Measurements from ENCODE around the gene GABARAPL2. TPM values are rescaled to one million over a fixed set of nuclear protein-coding genes. Genes with fewer than 3 reads are reported as not detected.
"Not testable (repeated sequence)": the region's sequence is repeated elsewhere in the genome, so short reads cannot be mapped to it uniquely, and the experiment has no call there.

GABARAPL2 gene
- total RNA-seq, 1 experiment from 2014 or later, result 52.7 TPM

DNA sequence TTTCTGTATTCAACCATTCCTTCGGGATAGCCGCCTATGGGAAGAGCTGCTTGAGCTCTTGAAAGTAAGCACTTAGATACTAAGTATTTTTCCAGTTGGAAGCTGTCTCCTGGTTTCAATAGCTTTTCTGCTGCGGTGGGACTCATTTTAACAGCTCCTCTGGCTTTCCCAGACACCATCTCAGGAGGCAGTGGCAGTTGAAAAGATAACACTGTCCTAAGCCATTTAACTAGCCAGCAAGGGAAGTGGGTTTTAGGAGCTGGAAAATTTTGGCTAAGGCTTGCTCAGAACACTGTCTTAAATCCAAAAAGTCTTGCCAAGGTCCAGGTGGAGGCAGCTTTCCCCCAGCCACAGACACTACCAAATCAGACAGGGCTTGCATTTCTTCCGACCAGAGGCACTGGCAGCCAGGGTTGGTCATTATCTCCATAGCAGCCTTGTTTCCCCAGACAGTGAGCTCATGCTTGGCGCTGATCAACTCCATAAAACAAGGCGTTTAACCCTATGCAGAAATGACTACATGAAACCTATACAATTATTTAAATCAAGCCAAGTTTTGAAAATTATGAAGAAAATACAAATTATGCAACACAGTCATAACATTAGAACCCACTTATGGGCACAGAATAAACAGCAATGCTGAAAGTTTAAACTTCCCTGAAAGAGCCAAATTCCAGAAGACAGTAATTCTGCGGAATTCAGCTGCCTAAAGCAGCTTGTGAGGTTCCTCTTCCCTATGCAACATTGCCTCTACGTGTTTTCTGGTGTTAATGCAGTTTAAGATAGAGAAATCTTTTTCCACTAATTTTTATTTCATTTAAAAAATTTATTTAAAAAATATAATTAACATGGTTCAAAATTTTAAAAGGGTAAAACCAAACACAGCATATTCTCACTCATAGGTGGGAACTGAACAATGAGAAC, 25.0 kb downstream of the GABARAPL2 start:
- Histone ChIP-seq H3K27ac (no peak overlapping the region), H3K9me3 (replicated peaks) (no peaks in the 10 kb centered on the region), H3K36me3 (peaks cover 8% of the 10 kb centered on the region), H3K4me3 (no peak overlapping the region), H3K27me3 (replicated peaks) (no peaks in the 10 kb centered on the region), H3K4me1 (replicated peaks) (peaks cover 12% of the 10 kb centered on the region; the same call in 1 of the 2 replicates)
- no peak for DNase-seq (ENCODE audit: low read depth in 1 of 2, low spot score in 2 of 2)

DNA sequence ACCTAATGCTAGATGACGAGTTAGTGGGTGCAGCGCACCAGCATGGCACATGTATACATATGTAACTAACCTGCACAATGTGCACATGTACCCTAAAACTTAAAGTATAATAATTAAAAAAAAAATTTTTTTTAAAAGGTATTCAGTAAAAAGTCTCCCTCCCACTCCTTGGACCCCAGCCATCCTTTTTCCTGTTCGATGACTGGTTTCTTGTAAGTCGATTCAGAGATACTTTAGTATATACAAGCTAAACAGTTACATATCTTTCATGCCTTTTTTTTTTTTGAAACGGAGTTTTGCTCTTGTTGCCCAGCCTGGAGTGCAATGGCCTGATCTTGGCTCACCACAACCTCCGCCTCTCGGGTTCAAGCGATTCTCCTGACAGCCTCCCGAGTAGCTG, 25.7 kb downstream of the GABARAPL2 start:
- not testable (repeated sequence) for H3K27me3 ChIP-seq (replicated peaks); H3K27ac ChIP-seq; DNase-seq (ENCODE audit: low read depth in 1 of 2, low spot score in 2 of 2); H3K9me3 ChIP-seq (replicated peaks); H3K4me3 ChIP-seq
- Histone ChIP-seq H3K36me3 (peaks cover 11% of the 10 kb centered on the region), H3K4me1 (replicated peaks) (peaks cover 12% of the 10 kb centered on the region; the same call in 1 of the 2 replicates)

DNA sequence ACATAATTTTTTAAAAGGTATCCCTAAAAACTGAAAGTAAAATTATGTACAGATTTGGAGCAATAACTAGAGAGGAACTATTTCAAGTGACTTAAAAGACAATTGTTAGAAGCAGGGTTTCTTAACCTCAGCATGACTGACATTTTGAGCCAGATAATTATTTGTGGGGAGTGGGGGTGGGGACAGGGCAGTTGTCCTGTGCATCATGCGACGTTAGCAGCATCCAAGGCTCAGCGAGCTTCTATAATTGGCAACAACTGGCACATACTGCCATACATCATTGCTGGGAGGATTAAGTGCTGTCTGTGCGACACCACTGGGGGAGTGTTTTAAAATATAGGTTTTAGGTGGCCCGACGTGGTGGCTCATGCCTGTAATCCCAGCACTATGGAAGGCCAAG, 27.1 kb downstream of the GABARAPL2 start:
- no peaks in the 10 kb centered on the region for H3K27me3 ChIP-seq (replicated peaks)
- H3K27ac ChIP-seq, result no peak overlapping the region
- H3K9me3 ChIP-seq (replicated peaks), result no peaks in the 10 kb centered on the region
- peaks cover 12% of the 10 kb centered on the region; the same call in 1 of the 2 replicates for H3K4me1 ChIP-seq (replicated peaks)
- peaks cover 23% of the 10 kb centered on the region for H3K36me3 ChIP-seq
- no peak for DNase-seq (ENCODE audit: low read depth in 1 of 2, low spot score in 2 of 2)
- H3K4me3 ChIP-seq, result no peak overlapping the region

DNA sequence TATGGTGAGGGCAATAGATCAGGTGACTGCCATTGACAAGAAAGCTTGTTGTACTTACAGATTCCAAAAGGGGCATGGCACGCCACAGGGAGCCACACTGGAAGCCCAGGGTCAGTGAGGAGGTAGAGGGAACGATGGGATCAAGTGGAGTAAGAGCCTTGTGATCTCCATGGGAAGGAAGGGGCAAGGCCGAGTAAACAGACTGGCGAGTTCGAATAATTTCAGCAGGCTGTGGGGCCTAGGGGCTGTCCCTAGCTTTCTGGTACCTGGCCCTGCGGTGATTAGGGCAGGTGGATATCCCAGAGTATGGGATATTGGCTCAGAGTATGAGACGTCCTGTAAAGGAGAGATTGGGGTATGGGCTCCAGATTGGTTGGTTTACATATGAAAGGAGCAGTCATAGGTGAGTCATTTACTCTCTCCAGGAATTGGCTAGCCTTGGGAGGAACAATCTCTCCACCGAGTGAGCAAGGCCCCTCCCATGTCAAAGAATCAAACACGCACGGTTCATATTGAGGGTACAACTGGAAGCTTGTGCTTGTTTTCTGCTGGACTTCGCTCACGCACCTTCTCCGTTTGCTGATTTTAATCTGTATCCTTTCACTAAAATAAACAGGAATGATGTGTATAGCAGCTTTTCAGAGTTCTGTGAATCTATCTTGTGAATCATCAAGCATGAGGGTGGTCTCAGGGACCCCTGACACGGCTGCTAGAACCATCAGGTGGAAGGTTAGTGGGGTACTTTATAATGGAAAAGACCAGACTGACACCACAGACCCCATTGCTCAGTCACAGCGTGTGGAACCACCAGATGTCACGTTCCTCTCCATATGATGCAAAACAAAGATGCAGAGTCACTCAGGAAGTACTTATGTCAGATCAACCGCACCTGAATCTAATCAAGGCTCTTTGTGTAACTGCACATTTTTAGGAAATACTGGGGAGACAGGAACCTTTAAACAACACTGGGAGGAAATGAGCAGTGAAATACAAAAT, 27.9 kb downstream of the GABARAPL2 start:
- peak in 1 of 2 experiments; percentile 4 for DNase-seq (ENCODE audit: low read depth in 1 of 2, low spot score in 2 of 2)
- H3K4me3 ChIP-seq, result no peak overlapping the region
- H3K27ac ChIP-seq, result peak overlapping the region; percentile 48

DNA sequence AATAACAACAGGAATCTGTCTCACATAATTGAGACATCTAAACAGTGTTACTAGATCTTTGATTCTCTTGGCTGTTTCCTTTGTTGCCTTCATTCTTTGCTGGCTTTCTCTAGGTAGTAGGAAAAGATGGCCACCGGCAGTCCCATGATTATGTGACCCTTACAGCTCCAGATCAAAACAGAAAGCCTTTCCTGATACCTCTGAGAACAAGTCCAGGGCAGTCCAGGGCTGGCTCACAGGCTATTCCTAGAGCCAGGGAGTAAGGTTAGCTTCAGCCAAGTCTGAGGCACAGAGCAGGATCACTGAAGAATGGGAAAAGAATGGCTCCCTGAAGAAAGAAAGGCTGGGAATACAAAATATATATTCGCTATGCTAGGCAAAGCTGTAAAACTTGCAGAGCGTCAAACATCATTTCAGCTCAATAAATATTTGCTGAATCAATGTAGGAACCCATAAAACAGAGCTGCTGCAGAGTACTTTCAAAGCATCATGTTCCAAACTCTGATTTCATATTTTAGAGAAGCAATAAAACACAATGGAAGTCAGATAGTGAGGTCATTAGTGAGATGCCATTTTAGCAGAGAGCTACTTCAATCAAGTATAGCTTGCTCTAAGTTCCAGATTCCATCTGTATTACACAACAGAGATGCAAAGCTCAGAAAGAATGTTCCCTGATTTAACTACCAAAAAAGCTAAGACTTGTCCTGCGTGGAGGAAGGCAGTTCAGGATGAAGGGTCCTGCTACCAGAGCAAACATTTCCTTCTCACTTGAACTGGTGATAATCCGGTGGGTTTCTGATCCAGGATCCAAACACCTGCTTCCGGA, 33.5 kb downstream of the GABARAPL2 start:
- peaks cover 68% of the 10 kb centered on the region for H3K36me3 ChIP-seq
- no peak for DNase-seq (ENCODE audit: low read depth in 1 of 2, low spot score in 2 of 2)
- H3K27me3 ChIP-seq (replicated peaks), result no peaks in the 10 kb centered on the region
- H3K9me3 ChIP-seq (replicated peaks), result no peaks in the 10 kb centered on the region
- H3K4me3 ChIP-seq, result no peak overlapping the region
- peaks cover 3% of the 10 kb centered on the region; the same call in 1 of the 2 replicates for H3K4me1 ChIP-seq (replicated peaks)
- no peak overlapping the region for H3K27ac ChIP-seq

More for the DNA sequence above, 27.9 kb downstream of the GABARAPL2 start:
- Histone ChIP-seq H3K4me1 (replicated peaks) (peaks cover 12% of the 10 kb centered on the region; the same call in 1 of the 2 replicates), H3K36me3 (peaks cover 24% of the 10 kb centered on the region), H3K9me3 (replicated peaks) (no peaks in the 10 kb centered on the region), H3K27me3 (replicated peaks) (no peaks in the 10 kb centered on the region)

DNA sequence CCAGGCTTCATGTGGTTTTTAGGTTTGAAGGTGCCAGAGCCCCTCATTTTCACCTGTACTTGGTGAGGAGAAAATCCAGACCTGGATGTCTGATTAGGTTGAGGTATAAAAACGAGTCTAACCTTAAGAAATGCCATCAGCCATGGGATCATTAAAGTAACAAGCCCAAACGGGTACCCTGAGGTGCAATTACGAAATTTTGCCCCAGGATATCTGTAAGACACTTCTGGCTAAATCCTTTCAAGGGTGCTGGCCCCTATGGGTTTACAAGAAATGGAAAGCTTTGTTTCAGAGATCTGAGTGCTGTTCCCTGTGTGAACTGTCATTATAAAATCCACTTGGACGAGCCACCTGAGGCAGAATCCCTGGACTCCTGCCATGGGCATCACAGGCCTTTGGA, 37.1 kb downstream of the GABARAPL2 start:
- Histone ChIP-seq H3K4me1 (replicated peaks) (no peaks in the 10 kb centered on the region), H3K4me3 (no peak overlapping the region), H3K27ac (no peak overlapping the region), H3K27me3 (replicated peaks) (no peaks in the 10 kb centered on the region), H3K36me3 (peaks cover 82% of the 10 kb centered on the region), H3K9me3 (replicated peaks) (no peaks in the 10 kb centered on the region)
- DNase-seq (ENCODE audit: low read depth in 1 of 2, low spot score in 2 of 2), result no peak

DNA sequence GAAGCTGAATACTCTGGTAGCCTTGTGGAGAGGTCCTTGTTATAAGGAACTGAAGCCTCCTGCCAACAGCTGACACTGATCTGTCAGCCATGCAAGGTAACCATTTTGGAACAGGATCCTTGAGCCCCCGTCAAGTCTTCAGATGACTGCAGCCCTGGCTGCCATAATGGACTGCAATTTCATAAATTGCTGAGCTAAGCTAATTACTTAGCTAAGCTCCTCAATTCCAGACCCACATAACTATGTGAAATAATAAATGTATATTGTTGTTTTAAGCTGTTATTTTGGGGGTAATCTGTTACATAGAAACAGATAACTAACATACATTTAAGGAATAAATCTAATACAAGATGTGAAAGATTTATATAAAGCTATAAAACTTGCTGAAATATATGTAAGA, 40.3 kb downstream of the GABARAPL2 start:
- H3K4me1 ChIP-seq (replicated peaks), result no peaks in the 10 kb centered on the region
- no peaks in the 10 kb centered on the region for H3K9me3 ChIP-seq (replicated peaks)
- H3K4me3 ChIP-seq, result no peak overlapping the region
- H3K36me3 ChIP-seq, result peaks cover 86% of the 10 kb centered on the region
- H3K27ac ChIP-seq, result no peak overlapping the region
- H3K27me3 ChIP-seq (replicated peaks), result no peaks in the 10 kb centered on the region
- no peak for DNase-seq (ENCODE audit: low read depth in 1 of 2, low spot score in 2 of 2)

DNA sequence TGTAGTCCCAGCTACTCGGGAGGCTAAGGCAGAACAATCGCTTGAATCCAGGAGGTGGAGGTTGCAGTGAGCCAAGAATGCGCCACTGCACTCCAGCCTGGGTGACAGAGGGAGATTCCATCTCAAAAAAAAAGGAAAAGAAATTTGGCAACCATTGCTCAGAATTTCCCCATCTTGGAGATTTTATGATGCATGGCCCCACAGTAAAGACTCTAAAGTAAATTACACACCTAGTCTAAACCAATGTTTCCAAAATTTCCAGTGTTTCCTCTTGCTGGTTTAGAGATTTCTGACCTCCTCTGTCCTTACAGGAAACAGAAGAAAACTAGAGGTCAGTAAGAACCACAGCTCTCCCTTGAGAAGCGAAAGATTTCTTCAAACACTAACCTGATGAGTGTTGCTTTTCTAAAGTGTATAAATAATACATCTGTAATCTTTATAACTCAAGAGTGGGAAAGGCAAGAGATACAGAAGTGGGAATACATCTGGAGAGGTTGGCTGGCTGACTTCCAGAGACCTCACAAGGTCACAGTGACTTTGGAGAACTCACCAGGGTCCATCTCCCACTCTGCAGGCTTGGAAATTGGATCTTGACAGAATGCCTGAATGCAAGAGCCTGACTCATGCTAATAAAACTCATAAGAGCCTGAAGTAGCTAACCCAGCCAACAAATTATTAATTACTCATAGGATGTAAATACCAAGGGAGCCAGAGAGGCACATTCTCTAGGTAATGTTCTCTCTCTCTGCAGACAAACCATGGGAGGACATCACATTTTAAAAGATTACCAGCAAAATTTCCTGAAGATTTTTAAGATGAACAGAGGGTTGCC, 48.1 kb downstream of the GABARAPL2 start:
- no peak overlapping the region for H3K4me3 ChIP-seq
- H3K9me3 ChIP-seq (replicated peaks), result no peaks in the 10 kb centered on the region
- H3K27ac ChIP-seq, result no peak overlapping the region
- H3K27me3 ChIP-seq (replicated peaks), result no peaks in the 10 kb centered on the region
- DNase-seq (ENCODE audit: low read depth in 1 of 2, low spot score in 2 of 2), result no peak
- no peaks in the 10 kb centered on the region for H3K4me1 ChIP-seq (replicated peaks)
- peaks cover 74% of the 10 kb centered on the region for H3K36me3 ChIP-seq

DNA sequence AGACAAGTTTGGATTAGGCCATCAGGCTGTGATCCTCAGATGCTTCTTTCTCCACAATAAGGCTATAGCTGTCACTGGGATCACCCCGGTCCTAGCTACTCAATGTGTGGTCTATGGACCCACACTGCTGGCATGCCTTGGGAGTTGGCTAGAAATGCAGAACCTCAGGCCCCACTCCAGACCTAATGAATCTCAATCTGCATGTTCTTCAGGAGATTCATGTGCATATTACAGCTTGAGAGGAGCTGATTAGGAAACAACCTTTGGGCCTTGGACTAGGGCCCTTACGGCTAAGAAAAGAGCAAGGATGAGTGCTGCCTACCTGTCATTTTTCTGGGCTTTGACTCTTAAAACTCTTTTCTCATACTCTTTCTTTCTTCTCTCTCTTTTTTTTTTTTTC, 49.4 kb downstream of the GABARAPL2 start:
- no peak overlapping the region for H3K27ac ChIP-seq
- no peaks in the 10 kb centered on the region for H3K9me3 ChIP-seq (replicated peaks)
- H3K4me1 ChIP-seq (replicated peaks), result no peaks in the 10 kb centered on the region
- H3K27me3 ChIP-seq (replicated peaks), result no peaks in the 10 kb centered on the region
- H3K36me3 ChIP-seq, result peaks cover 71% of the 10 kb centered on the region
- DNase-seq (ENCODE audit: low read depth in 1 of 2, low spot score in 2 of 2), result no peak
- H3K4me3 ChIP-seq, result no peak overlapping the region

DNA sequence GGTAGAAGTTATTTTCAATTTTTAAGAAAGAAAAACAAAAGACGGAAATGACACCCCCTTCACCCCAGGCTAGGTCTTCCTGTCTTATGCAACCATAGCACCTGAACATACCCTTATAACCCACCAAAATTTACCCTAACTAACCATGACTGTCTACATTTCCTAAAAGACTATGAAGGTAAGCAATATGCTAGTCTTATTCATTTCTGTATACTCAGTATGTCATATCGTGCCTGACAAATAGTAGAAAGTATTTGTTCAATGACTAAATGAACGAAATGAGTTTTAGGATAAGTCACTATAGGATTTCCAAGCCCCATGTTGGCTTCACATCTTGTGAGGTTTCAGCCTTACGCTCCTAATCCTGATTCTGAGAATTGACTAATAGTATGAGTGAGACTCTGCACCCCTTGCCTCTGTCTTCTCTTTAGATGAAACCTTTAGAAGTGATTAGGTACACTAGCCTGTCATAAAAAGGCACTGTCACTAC, 50.4 kb downstream of the GABARAPL2 start:
- H3K9me3 ChIP-seq (replicated peaks), result no peaks in the 10 kb centered on the region
- peaks cover 4% of the 10 kb centered on the region for H3K4me1 ChIP-seq (replicated peaks)
- no peak overlapping the region for H3K4me3 ChIP-seq
- peaks cover 63% of the 10 kb centered on the region for H3K36me3 ChIP-seq
- no peaks in the 10 kb centered on the region for H3K27me3 ChIP-seq (replicated peaks)
- no peak for DNase-seq (ENCODE audit: low read depth in 1 of 2, low spot score in 2 of 2)
- no peak overlapping the region for H3K27ac ChIP-seq

DNA sequence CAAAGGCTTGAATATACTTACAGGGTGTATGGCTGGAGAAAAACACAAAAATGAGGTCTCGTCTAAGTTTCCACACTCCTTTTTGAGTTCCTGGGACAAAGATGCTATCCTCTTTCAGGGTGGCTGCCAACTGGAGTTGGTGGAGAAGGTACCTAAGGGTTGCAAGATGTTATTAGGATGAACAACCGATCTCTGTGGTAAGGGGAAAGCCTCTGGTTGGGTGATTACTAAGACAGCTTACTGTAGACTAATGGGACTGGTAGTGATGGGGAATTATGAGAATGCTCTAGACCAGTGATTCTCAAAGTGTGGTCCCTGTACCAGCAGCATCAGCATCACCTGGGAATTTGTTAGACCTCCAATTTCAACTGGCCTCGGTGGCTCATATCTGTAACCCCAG, 50.9 kb downstream of the GABARAPL2 start:
- Histone ChIP-seq H3K4me1 (replicated peaks) (peaks cover 9% of the 10 kb centered on the region), H3K9me3 (replicated peaks) (no peaks in the 10 kb centered on the region), H3K27ac (no peak overlapping the region), H3K27me3 (replicated peaks) (no peaks in the 10 kb centered on the region), H3K36me3 (peaks cover 58% of the 10 kb centered on the region), H3K4me3 (no peak overlapping the region)
- no peak for DNase-seq (ENCODE audit: low read depth in 1 of 2, low spot score in 2 of 2)

DNA sequence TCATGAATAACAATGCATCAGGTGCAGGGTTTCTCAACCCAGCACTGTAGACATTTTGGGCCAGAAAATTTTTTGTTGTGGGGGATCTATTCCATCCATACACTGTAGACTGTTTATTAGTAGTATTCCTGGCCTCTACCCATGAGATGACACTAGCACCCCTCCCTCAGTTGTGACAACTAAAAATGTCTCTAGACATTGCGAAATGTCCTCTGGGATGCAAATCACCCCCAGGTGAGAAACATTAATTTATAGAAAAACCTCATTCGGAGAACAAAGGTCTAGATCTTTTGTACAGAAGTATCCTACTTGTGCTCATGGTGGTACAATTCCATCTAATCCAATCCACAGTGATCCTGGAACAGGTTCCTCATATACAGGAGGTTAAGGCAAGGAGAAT, 52.6 kb downstream of the GABARAPL2 start:
- no peak overlapping the region for H3K4me3 ChIP-seq
- no peaks in the 10 kb centered on the region for H3K27me3 ChIP-seq (replicated peaks)
- no peak for DNase-seq (ENCODE audit: low read depth in 1 of 2, low spot score in 2 of 2)
- peaks cover 12% of the 10 kb centered on the region for H3K4me1 ChIP-seq (replicated peaks)
- H3K27ac ChIP-seq, result no peak overlapping the region
- H3K9me3 ChIP-seq (replicated peaks), result no peaks in the 10 kb centered on the region
- peaks cover 42% of the 10 kb centered on the region for H3K36me3 ChIP-seq

Measured in SJSA1 (cell line).